LNCaP clone FGC (cell line): Measurements from ENCODE around the gene ZNF408.

Experiments used
- DNase-seq: peaks from one replicate; pipeline ENCODE4 v3.0.0-alpha.2; 2011; ENCODE audit warnings: low read depth
- H3K4me3 ChIP-seq: 2 replicates; pipeline ENCODE4 v1.5.1; 2011; ENCODE audit warnings: mild to moderate bottlenecking, low read depth, low read length, control low read depth
- CTCF ChIP-seq: IDR thresholded peaks from 2 replicates; pipeline ENCODE4 v1.5.1; 2012; ENCODE audit warnings: mild to moderate bottlenecking; ENCODE audit not compliant: control insufficient read depth, insufficient read depth; ENCODE audit errors: extremely low read depth

Gene ZNF408

GRCh38 chr11:46745328-46745727 is 44.5 kb downstream of the ZNF408 start:
- no peak overlapping the region for H3K4me3 ChIP-seq
- TF ChIP-seq CTCF: no peak
- no peak for DNase-seq

- no peak overlapping the region for H3K4me3 ChIP-seq
- DNase-seq: no peak
- TF ChIP-seq CTCF: no peak
These were observed 45.2 kb downstream of the ZNF408 start for GRCh38 chr11:46745995-46746394.

- no peak overlapping the region for H3K4me3 ChIP-seq
- no peak for TF ChIP-seq CTCF
- DNase-seq: no peak
These were observed 46.3 kb downstream of the ZNF408 start for GRCh38 chr11:46747150-46747549.
